ENCODE data around the gene VDAC1. TPM values are rescaled to one million over a fixed set of nuclear protein-coding genes. Genes with fewer than 3 reads are reported as not detected.

Gene VDAC1
- total RNA-seq, 1 donor from 2014 or later = 501 TPM

GRCh38 chr5:133996683-133997252, 8.0 kb downstream of the VDAC1 start:
- peaks cover 7% of the 10 kb centered on the region for H3K36me3 ChIP-seq
- TF ChIP-seq, protein P1, sequence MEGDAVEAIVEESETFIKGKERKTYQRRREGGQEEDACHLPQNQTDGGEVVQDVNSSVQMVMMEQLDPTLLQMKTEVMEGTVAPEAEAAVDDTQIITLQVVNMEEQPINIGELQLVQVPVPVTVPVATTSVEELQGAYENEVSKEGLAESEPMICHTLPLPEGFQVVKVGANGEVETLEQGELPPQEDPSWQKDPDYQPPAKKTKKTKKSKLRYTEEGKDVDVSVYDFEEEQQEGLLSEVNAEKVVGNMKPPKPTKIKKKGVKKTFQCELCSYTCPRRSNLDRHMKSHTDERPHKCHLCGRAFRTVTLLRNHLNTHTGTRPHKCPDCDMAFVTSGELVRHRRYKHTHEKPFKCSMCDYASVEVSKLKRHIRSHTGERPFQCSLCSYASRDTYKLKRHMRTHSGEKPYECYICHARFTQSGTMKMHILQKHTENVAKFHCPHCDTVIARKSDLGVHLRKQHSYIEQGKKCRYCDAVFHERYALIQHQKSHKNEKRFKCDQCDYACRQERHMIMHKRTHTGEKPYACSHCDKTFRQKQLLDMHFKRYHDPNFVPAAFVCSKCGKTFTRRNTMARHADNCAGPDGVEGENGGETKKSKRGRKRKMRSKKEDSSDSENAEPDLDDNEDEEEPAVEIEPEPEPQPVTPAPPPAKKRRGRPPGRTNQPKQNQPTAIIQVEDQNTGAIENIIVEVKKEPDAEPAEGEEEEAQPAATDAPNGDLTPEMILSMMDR (IDR thresholded peaks at IDR 0.05; ENCODE audit: borderline replicate concordance) = peak; percentile 37
- no peaks in the 10 kb centered on the region for H3K27me3 ChIP-seq (ENCODE audit: low read depth)
- DNase-seq = no peak
- intact Hi-C loops (cut with micrococcal nuclease) = no loop called here
- H3K27ac ChIP-seq (replicated peaks) = peak overlapping the region; percentile 100
- no peaks in the 10 kb centered on the region for H3K9me3 ChIP-seq (replicated peaks)
- H3K4me1 ChIP-seq = peaks cover 100% of the 10 kb centered on the region
- H3K4me3 ChIP-seq = no peak overlapping the region

DNA sequence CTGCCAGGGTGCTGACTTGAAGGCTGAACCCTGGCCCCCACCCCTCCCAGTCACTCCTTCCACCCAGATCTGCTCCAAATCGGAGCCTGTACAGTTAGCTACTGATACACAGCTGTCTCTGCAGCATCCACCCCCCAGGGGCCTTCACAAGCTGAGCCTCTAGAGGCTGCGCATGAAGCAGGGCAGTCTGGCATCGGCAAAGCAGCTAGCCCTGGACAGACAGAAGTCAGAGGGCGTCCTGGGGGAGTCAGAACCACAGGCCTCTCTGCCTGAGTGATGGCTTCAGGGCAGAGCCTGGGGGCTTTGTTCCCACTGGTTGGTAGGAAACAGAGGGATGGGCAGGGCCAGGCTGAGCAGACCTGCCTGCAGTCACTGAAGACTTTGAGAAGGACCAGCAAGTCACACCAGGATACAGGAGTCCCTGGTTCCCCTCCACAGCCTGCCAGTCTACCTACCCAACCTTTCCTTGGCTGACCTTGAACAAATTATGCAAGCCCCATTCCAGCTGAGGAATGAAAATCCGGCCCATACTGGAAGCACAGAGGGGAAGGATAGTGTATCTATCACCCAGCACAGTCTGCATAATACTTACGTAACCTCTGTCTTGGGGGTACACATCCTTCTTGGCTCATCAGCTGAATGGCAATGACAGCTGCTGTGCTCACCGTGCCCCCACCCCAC, 8.8 kb downstream of the VDAC1 start:
- peaks cover 10% of the 10 kb centered on the region for H3K36me3 ChIP-seq
- H3K9me3 ChIP-seq (replicated peaks) = no peaks in the 10 kb centered on the region
- no peak for DNase-seq
- peak overlapping the region; percentile 100 for H3K27ac ChIP-seq (replicated peaks)
- intact Hi-C loops (cut with micrococcal nuclease) = no loop called here
- peaks cover 100% of the 10 kb centered on the region for H3K4me1 ChIP-seq
- TF ChIP-seq, protein P1 (IDR thresholded peaks at IDR 0.05; ENCODE audit: borderline replicate concordance) = no peak
- no peaks in the 10 kb centered on the region for H3K27me3 ChIP-seq (ENCODE audit: low read depth)
- H3K4me3 ChIP-seq = peak overlapping the region; percentile 48

- TF ChIP-seq, protein P1 (IDR thresholded peaks at IDR 0.05; ENCODE audit: borderline replicate concordance) = no peak
- DNase-seq = no peak
- Histone ChIP-seq H3K27me3 (ENCODE audit: low read depth) (no peaks in the 10 kb centered on the region), H3K36me3 (peaks cover 16% of the 10 kb centered on the region), H3K27ac (replicated peaks) (peak overlapping the region; percentile 100), H3K4me1 (peaks cover 98% of the 10 kb centered on the region), H3K4me3 (peak overlapping the region; percentile 48), H3K9me3 (replicated peaks) (no peaks in the 10 kb centered on the region)
- intact Hi-C loops (cut with micrococcal nuclease) = no loop called here
Observed at GRCh38 chr5:133995341-133995740, 9.4 kb downstream of the VDAC1 start.

- intact Hi-C loops (cut with micrococcal nuclease) = no loop called here
- DNase-seq = no peak
- Histone ChIP-seq H3K27me3 (ENCODE audit: low read depth) (no peaks in the 10 kb centered on the region), H3K4me1 (peaks cover 98% of the 10 kb centered on the region), H3K9me3 (replicated peaks) (no peaks in the 10 kb centered on the region), H3K4me3 (peak overlapping the region; percentile 48), H3K27ac (replicated peaks) (peak overlapping the region; percentile 100), H3K36me3 (peaks cover 20% of the 10 kb centered on the region)
- TF ChIP-seq, protein P1 (IDR thresholded peaks at IDR 0.05; ENCODE audit: borderline replicate concordance) = no peak
Observed at GRCh38 chr5:133994990-133995333, 9.8 kb downstream of the VDAC1 start.

GRCh38 chr5:133994297-133994989, 10.3 kb downstream of the VDAC1 start:
- TF ChIP-seq, protein P1 (IDR thresholded peaks at IDR 0.05; ENCODE audit: borderline replicate concordance) = no peak
- Histone ChIP-seq H3K27me3 (ENCODE audit: low read depth) (no peaks in the 10 kb centered on the region), H3K4me1 (peaks cover 93% of the 10 kb centered on the region), H3K4me3 (peak overlapping the region; percentile 48), H3K36me3 (peaks cover 25% of the 10 kb centered on the region), H3K9me3 (replicated peaks) (no peaks in the 10 kb centered on the region), H3K27ac (replicated peaks) (peak overlapping the region; percentile 100)
- DNase-seq = no peak
- intact Hi-C loops (cut with micrococcal nuclease) = no loop called here
